IMR-90 (cell line): ENCODE results near the gene DCAF6. TPM values are rescaled to one million over a fixed set of nuclear protein-coding genes. Genes with fewer than 3 reads are reported as not detected.

Experiments
- ATAC-seq: fragments of 200-7000 bp; cut with Tn5 transposase; 2 replicates; pipeline ENCODE4 v1.9.1; 2020; ENCODE audit warnings: low read depth, mild to moderate bottlenecking, moderate library complexity
- BruUV-seq: library from RNA; stranded (reverse); fragments of 400-500 nt; replicated peaks from 2 replicates; lab custom pipeline; 2021; lab: Mats Ljungman, UMichigan
- CTCF ChIA-PET: fragments of 300-600 bp; formaldehyde crosslinking; extraction: SDS; loops from one replicate; lab custom pipeline; 2021; ENCODE audit warnings: antibody characterized with exemption; lab: Yijun Ruan, JAX
- POLR2A ChIA-PET: fragments of 300-600 bp; sonication (Branson Sonifier 250); formaldehyde crosslinking; loops from one replicate; lab custom pipeline; 2022; ENCODE audit warnings: antibody characterized with exemption; ENCODE audit not compliant: unreplicated experiment; lab: Charles Lee
- DNase-seq: peaks from one replicate; pipeline ENCODE4 v3.0.0; 2013
- H2AFZ ChIP-seq: replicated peaks from 2 replicates; pipeline ENCODE3; 2013; ENCODE audit warnings: low read length, mild to moderate bottlenecking; ENCODE audit not compliant: poor library complexity
- H2AK5ac ChIP-seq: 2 replicates; pipeline ENCODE4 v1.6.1; 2013; ENCODE audit warnings: low read depth, low read length, inconsistent platforms
- H2AK9ac ChIP-seq: replicated peaks from 2 replicates; pipeline ENCODE3; 2013; ENCODE audit warnings: mild to moderate bottlenecking, low read depth, low read length, moderate library complexity; ENCODE audit not compliant: poor library complexity
- H2BK120ac ChIP-seq: 2 replicates; pipeline ENCODE4 v1.6.1; 2013; ENCODE audit warnings: low read depth, low read length, inconsistent platforms
- H2BK15ac ChIP-seq: 3 replicates; pipeline ENCODE4 v1.6.1; 2013; ENCODE audit warnings: low read depth, low read length, inconsistent platforms
- H2BK20ac ChIP-seq: 2 replicates; pipeline ENCODE4 v1.6.1; 2013; ENCODE audit warnings: low read depth, mild to moderate bottlenecking, inconsistent platforms, low read length, moderate library complexity
- H2BK5ac ChIP-seq: 2 replicates; pipeline ENCODE4 v1.6.1; 2013; ENCODE audit warnings: mild to moderate bottlenecking, low read depth, low read length, inconsistent platforms; ENCODE audit not compliant: poor library complexity, severe bottlenecking
- H3K14ac ChIP-seq: replicated peaks from 2 replicates; pipeline ENCODE4 v1.6.1; 2013; ENCODE audit warnings: low read depth, low read length, inconsistent platforms
- H3K18ac ChIP-seq: 2 replicates; pipeline ENCODE4 v1.6.1; 2013; ENCODE audit warnings: low read depth, low read length, control low read depth
- H3K23ac ChIP-seq: 2 replicates; pipeline ENCODE4 v1.6.1; 2013; ENCODE audit warnings: low read depth, low read length, inconsistent platforms
- H3K27ac ChIP-seq: 2 replicates; pipeline ENCODE4 v1.5.1; 2013; ENCODE audit warnings: mild to moderate bottlenecking, control low read depth, low read length; ENCODE audit not compliant: insufficient read depth
- H3K27me3 ChIP-seq: 2 replicates; pipeline ENCODE4 v1.6.1; 2013; ENCODE audit warnings: low read length; ENCODE audit not compliant: control insufficient read depth, insufficient read depth
- H3K36me3 ChIP-seq: 2 replicates; pipeline ENCODE4 v1.6.1; 2013; ENCODE audit warnings: low read length, mixed read lengths; ENCODE audit not compliant: control insufficient read depth, insufficient read depth
- H3K4ac ChIP-seq: 2 replicates; pipeline ENCODE4 v1.6.1; 2013; ENCODE audit warnings: low read depth, low read length, inconsistent platforms
- H3K4me1 ChIP-seq: 2 replicates; pipeline ENCODE4 v1.6.1; 2013; ENCODE audit warnings: low read length, mixed read lengths; ENCODE audit not compliant: control insufficient read depth, insufficient read depth
- H3K4me2 ChIP-seq: 2 replicates; pipeline ENCODE4 v1.6.1; 2013; ENCODE audit warnings: low read depth, mild to moderate bottlenecking, control low read depth, low read length, moderate library complexity
- H3K4me3 ChIP-seq: 2 replicates; pipeline ENCODE4 v1.5.1; 2013; ENCODE audit warnings: low read depth, mild to moderate bottlenecking, control low read depth, low read length, moderate library complexity; ENCODE audit not compliant: insufficient read depth
- H3K56ac ChIP-seq: 2 replicates; pipeline ENCODE4 v1.6.1; 2013; ENCODE audit warnings: low read length, inconsistent platforms; ENCODE audit not compliant: insufficient read depth; ENCODE audit errors: extremely low read depth
- H3K79me1 ChIP-seq, 2 experiments: 2 replicates each; pipeline ENCODE4 v1.6.1; 2013; ENCODE audit warnings: low read length in 2 of 2, inconsistent platforms in 1 of 2, low read depth in 1 of 2
- H3K9ac ChIP-seq: 2 replicates; pipeline ENCODE4 v1.6.1; 2013; ENCODE audit warnings: low read depth, low read length, control low read depth
- H3K9me1 ChIP-seq: 2 replicates; pipeline ENCODE4 v1.6.1; 2013; ENCODE audit warnings: low read length, inconsistent platforms; ENCODE audit not compliant: insufficient read depth
- H3K9me3 ChIP-seq: 2 replicates; pipeline ENCODE4 v1.6.1; 2013; ENCODE audit warnings: low read length; ENCODE audit not compliant: control insufficient read depth, insufficient read depth
- H4K20me1 ChIP-seq: 2 replicates; pipeline ENCODE4 v1.6.1; 2013; ENCODE audit warnings: low read length, inconsistent platforms; ENCODE audit not compliant: insufficient read depth
- H4K5ac ChIP-seq: 2 replicates; pipeline ENCODE4 v1.6.1; 2013; ENCODE audit warnings: mild to moderate bottlenecking, low read depth, low read length, control low read depth
- H4K8ac ChIP-seq, 2 experiments: 2 replicates each; pipeline ENCODE4 v1.6.1; 2013; ENCODE audit warnings: low read depth in 2 of 2, low read length in 2 of 2, control low read depth in 1 of 2, inconsistent platforms in 1 of 2
- H4K91ac ChIP-seq: 2 replicates; pipeline ENCODE4 v1.6.1; 2013; ENCODE audit warnings: low read depth, low read length, inconsistent platforms; ENCODE audit not compliant: insufficient read depth
- CEBPB ChIP-seq: IDR thresholded peaks from 2 replicates; pipeline ENCODE4 v1.6.1; 2012; ENCODE audit warnings: low read depth, low read length, improper control_type of control experiment
- NFE2L2 ChIP-seq: fragments of 150-350 bp; IDR thresholded peaks from 2 replicates; pipeline ENCODE4 v1.6.1; 2016; ENCODE audit warnings: low read depth, mild to moderate bottlenecking, low read length
- RFX5 ChIP-seq: IDR thresholded peaks from 2 replicates; pipeline ENCODE4 v1.8.0; 2012; ENCODE audit warnings: low read depth, mild to moderate bottlenecking, low read length, moderate library complexity
- WGBS, 2 experiments: methylation state at CpG; one replicate each; pipeline versions ENCODE4 v1.1.5 to v1.1.7; 2013; ENCODE audit warnings: missing lambda C conversion rate in 2 of 2; ENCODE audit not compliant: insufficient read length in 1 of 2; ENCODE audit errors: extremely low coverage in 2 of 2; 5-methylcytosine and 5-hydroxymethylcytosine counted together
- dilution Hi-C: fragments of 300-500 bp; cut with HindIII; formaldehyde crosslinking; loops from one replicate; pipeline ENCODE4 v1.14.3; 2018; ENCODE audit warnings: low sequenced_read_pairs; ENCODE audit not compliant: unreplicated experiment
- in situ Hi-C: fragments of 300-500 bp; cut with MboI; formaldehyde crosslinking; loops from 3 replicates; pipeline ENCODE4 v1.14.3; 2019; ENCODE audit warnings: low sequenced_read_pairs, inconsistent platforms, mixed read lengths
- intact Hi-C: fragments of 100-400 bp; cut with micrococcal nuclease; formaldehyde crosslinking; loops from 2 replicates; pipeline ENCODE4 v1.10.0; 2022
- polyA plus RNA-seq, 3 experiments: library from polyadenylated mRNA; depleted of rRNA; stranded (reverse); fragments of >200 nt; gene quantifications; 2 replicates each; pipeline ENCODE4 v1.2.3, GENCODE V29; 2012; ENCODE audit warnings: low replicate concordance in 1 of 3
- total RNA-seq: library from RNA; depleted of rRNA; stranded (reverse); fragments of >200 nt; gene quantifications from 2 replicates; pipeline ENCODE4 v1.2.3, GENCODE V29; 2012

DCAF6 gene
- total and polyA plus RNA-seq, 2 of the 4 experiments (the other 2 are of a cell fraction) = 60.4 to 88.7 TPM

- Histone ChIP-seq H3K9ac (no peak overlapping the region), H2AFZ (no peak overlapping the region), H2BK20ac (no peak overlapping the region), H2BK120ac (no peak overlapping the region), H3K9me3 (no peaks in the 10 kb centered on the region), H4K20me1 (no peaks in the 10 kb centered on the region), H2BK15ac (no peak overlapping the region), H4K8ac (no peak overlapping the region), H3K14ac (no peak overlapping the region), H2AK5ac (no peak overlapping the region), H3K4ac (no peak overlapping the region), H3K4me2 (no peak overlapping the region), H4K91ac (no peak overlapping the region), H3K23ac (no peak overlapping the region), H3K18ac (no peak overlapping the region), H3K4me3 (no peak overlapping the region), H2AK9ac (no peak overlapping the region), H3K27ac (no peak overlapping the region), H3K56ac (no peak overlapping the region), H3K79me1 (peaks cover 0 to 3% of the 10 kb centered on the region in 2 experiments; a peak in 1 of 4 replicates), H2BK5ac (no peak overlapping the region), H3K27me3 (no peaks in the 10 kb centered on the region), H3K4me1 (peaks cover 8% of the 10 kb centered on the region), H4K5ac (no peak overlapping the region), H3K36me3 (peaks cover 19% of the 10 kb centered on the region), H3K9me1 (peaks cover 15% of the 10 kb centered on the region)
- TF ChIP-seq RFX5 (no peak), NFE2L2 (no peak), CEBPB (no peak)
- no CpG with 5 or more reads among the region's 2 CpGs for WGBS, 2 experiments
- intact Hi-C loops (loop anchor here (1.0 kb wide), 1 partner anchor 11 kb away; no protein-coding TSS in a partner anchor), dilution Hi-C loops (no loop called here), in situ Hi-C loops (loop anchor here (10.0 kb wide), 1 partner anchor 375 kb away; no protein-coding TSS in a partner anchor)
- DNase-seq (no peak), ATAC-seq (no peak)
- ChIA-PET CTCF (no interaction called here), POLR2A (no interaction called here)
- no TSS peak for BruUV-seq
Observed at GRCh38 chr1:168089979-168090337, 153.5 kb downstream of the DCAF6 start.
